HUES6 (cell line): ENCODE results near the gene AKNAD1.

Experiments
- H3K27ac ChIP-seq: 2 replicates; pipeline ENCODE4 v1.7.0; 2013; ENCODE audit warnings: low read depth, mild to moderate bottlenecking, low read length, inconsistent platforms
- H3K27me3 ChIP-seq: 2 replicates; pipeline ENCODE4 v1.6.1; 2013; ENCODE audit warnings: low read length; ENCODE audit not compliant: control insufficient read depth, insufficient read depth
- H3K36me3 ChIP-seq: 2 replicates; pipeline ENCODE4 v1.6.1; 2013; ENCODE audit warnings: low read length; ENCODE audit not compliant: control insufficient read depth, insufficient read depth
- H3K4me1 ChIP-seq: 2 replicates; pipeline ENCODE4 v1.6.1; 2013; ENCODE audit warnings: low read length; ENCODE audit not compliant: control insufficient read depth, insufficient read depth
- H3K4me3 ChIP-seq: 2 replicates; pipeline ENCODE4 v1.5.1; 2013; ENCODE audit warnings: low read depth, low read length
- H3K9ac ChIP-seq: one replicate; pipeline ENCODE4 v1.6.1; 2013; ENCODE audit warnings: mild to moderate bottlenecking, low read length
- H3K9me3 ChIP-seq: 2 replicates; pipeline ENCODE4 v1.6.1; 2013; ENCODE audit warnings: low read depth, low read length; ENCODE audit not compliant: control insufficient read depth, insufficient read depth

Gene AKNAD1

GRCh38 chr1:108847494-108847893 is 9.4 kb downstream of the AKNAD1 start:
- Histone ChIP-seq H3K4me1 (no peaks in the 10 kb centered on the region), H3K36me3 (no peaks in the 10 kb centered on the region), H3K27ac (no peak overlapping the region), H3K27me3 (no peaks in the 10 kb centered on the region), H3K9ac (no peak overlapping the region), H3K4me3 (no peak overlapping the region), H3K9me3 (no peaks in the 10 kb centered on the region)

- Histone ChIP-seq H3K9ac (no peak overlapping the region), H3K36me3 (no peaks in the 10 kb centered on the region)
Measured at GRCh38 chr1:108845991-108846390, 10.9 kb downstream of the AKNAD1 start.

GRCh38 chr1:108845446-108845845 is 11.4 kb downstream of the AKNAD1 start:
- Histone ChIP-seq H3K4me1 (no peaks in the 10 kb centered on the region), H3K27ac (no peak overlapping the region), H3K4me3 (no peak overlapping the region), H3K36me3 (no peaks in the 10 kb centered on the region), H3K27me3 (no peaks in the 10 kb centered on the region), H3K9ac (no peak overlapping the region), H3K9me3 (no peaks in the 10 kb centered on the region)

More at GRCh38 chr1:108845991-108846390, 10.9 kb downstream of the AKNAD1 start:
- no peaks in the 10 kb centered on the region for H3K27me3 ChIP-seq
- no peaks in the 10 kb centered on the region for H3K9me3 ChIP-seq
- H3K27ac ChIP-seq = no peak overlapping the region
- no peaks in the 10 kb centered on the region for H3K4me1 ChIP-seq
- H3K4me3 ChIP-seq = no peak overlapping the region

- Histone ChIP-seq H3K4me1 (no peaks in the 10 kb centered on the region), H3K4me3 (no peak overlapping the region), H3K27me3 (no peaks in the 10 kb centered on the region), H3K27ac (no peak overlapping the region), H3K36me3 (no peaks in the 10 kb centered on the region), H3K9ac (no peak overlapping the region), H3K9me3 (no peaks in the 10 kb centered on the region)
Measured at GRCh38 chr1:108843390-108844137, 13.3 kb downstream of the AKNAD1 start.

- Histone ChIP-seq H3K4me3 (no peak overlapping the region), H3K4me1 (no peaks in the 10 kb centered on the region), H3K9ac (no peak overlapping the region), H3K27me3 (no peaks in the 10 kb centered on the region), H3K9me3 (no peaks in the 10 kb centered on the region), H3K36me3 (no peaks in the 10 kb centered on the region), H3K27ac (no peak overlapping the region)
Measured at GRCh38 chr1:108842525-108843181, 14.2 kb downstream of the AKNAD1 start.

GRCh38 chr1:108841703-108842102 is 15.2 kb downstream of the AKNAD1 start:
- H3K9me3 ChIP-seq = no peaks in the 10 kb centered on the region
- no peak overlapping the region for H3K9ac ChIP-seq
- no peaks in the 10 kb centered on the region for H3K27me3 ChIP-seq
- H3K4me3 ChIP-seq = no peak overlapping the region
- H3K4me1 ChIP-seq = no peaks in the 10 kb centered on the region
- no peak overlapping the region for H3K27ac ChIP-seq
- no peaks in the 10 kb centered on the region for H3K36me3 ChIP-seq

- H3K9ac ChIP-seq = no peak overlapping the region
- no peak overlapping the region for H3K4me3 ChIP-seq
- no peaks in the 10 kb centered on the region for H3K27me3 ChIP-seq
- no peak overlapping the region for H3K27ac ChIP-seq
- no peaks in the 10 kb centered on the region for H3K9me3 ChIP-seq
- H3K36me3 ChIP-seq = no peaks in the 10 kb centered on the region
- peaks cover 10% of the 10 kb centered on the region for H3K4me1 ChIP-seq
Measured at GRCh38 chr1:108832929-108833328, 24.0 kb downstream of the AKNAD1 start.

- Histone ChIP-seq H3K9me3 (no peaks in the 10 kb centered on the region), H3K4me3 (no peak overlapping the region), H3K36me3 (no peaks in the 10 kb centered on the region), H3K9ac (no peak overlapping the region), H3K27me3 (no peaks in the 10 kb centered on the region), H3K27ac (no peak overlapping the region), H3K4me1 (peaks cover 11% of the 10 kb centered on the region)
Measured at GRCh38 chr1:108831225-108831624, 25.7 kb downstream of the AKNAD1 start.

GRCh38 chr1:108830119-108831008 is 26.5 kb downstream of the AKNAD1 start:
- Histone ChIP-seq H3K36me3 (no peaks in the 10 kb centered on the region), H3K4me3 (no peak overlapping the region), H3K9me3 (no peaks in the 10 kb centered on the region), H3K27ac (no peak overlapping the region), H3K9ac (no peak overlapping the region), H3K4me1 (peaks cover 11% of the 10 kb centered on the region), H3K27me3 (no peaks in the 10 kb centered on the region)

GRCh38 chr1:108829498-108829916 is 27.4 kb downstream of the AKNAD1 start:
- H3K27me3 ChIP-seq = no peaks in the 10 kb centered on the region
- no peak overlapping the region for H3K27ac ChIP-seq
- 0 out of 2 replicates have a peak, but pooled peaks cover 3% of the 10 kb centered on the region for H3K9me3 ChIP-seq
- peaks cover 11% of the 10 kb centered on the region for H3K4me1 ChIP-seq
- H3K36me3 ChIP-seq = no peaks in the 10 kb centered on the region
- H3K4me3 ChIP-seq = no peak overlapping the region
- no peak overlapping the region for H3K9ac ChIP-seq
